Measurements from ENCODE around the gene OR2V2.

The OR2V2 gene

GRCh38 chr5:181207214-181207959 is 60.0 kb downstream of the OR2V2 start:
- no peak for DNase-seq (ENCODE audit: low spot score)

GRCh38 chr5:181207960-181208253 is 60.5 kb downstream of the OR2V2 start:
- no peak for DNase-seq (ENCODE audit: low spot score)

Measured in hepatic stellate cell (primary cell).